HG02981 (cell line): ENCODE measurements around the gene SCN4A.
"Not testable (repeated sequence)": the region's sequence is repeated elsewhere in the genome, so short reads cannot be mapped to it uniquely, and the experiment has no call there.

Source experiments
- ATAC-seq: cut with Tn5 transposase; IDR thresholded peaks from one replicate; pipeline ENCODE4 v1.9.1; 2021; ENCODE audit warnings: mild to moderate bottlenecking, moderate library complexity; ENCODE audit not compliant: unreplicated experiment

Gene SCN4A

GRCh38 chr17:63939401-63939800, 33.3 kb downstream of the SCN4A start:
- ATAC-seq, result no peak

GRCh38 chr17:63937920-63938319, 34.8 kb downstream of the SCN4A start:
- no peak for ATAC-seq

GRCh38 chr17:63937319-63937718, 35.4 kb downstream of the SCN4A start:
- no peak for ATAC-seq

GRCh38 chr17:63934183-63935112, 38.3 kb downstream of the SCN4A start:
- no peak for ATAC-seq

GRCh38 chr17:63933598-63933997, 39.1 kb downstream of the SCN4A start:
- no peak for ATAC-seq

GRCh38 chr17:63932721-63933120, 40.0 kb downstream of the SCN4A start:
- peak; percentile 8 for ATAC-seq

- peak; percentile 76 for ATAC-seq
These were observed 40.6 kb downstream of the SCN4A start, which contains the start of gene CD79B for GRCh38 chr17:63931981-63932561. Gene CD79B (minus strand): TSS chr17:63932331. CDS start chr17:63932261, 70 bp downstream.

GRCh38 chr17:63930951-63931575, 41.7 kb downstream of the SCN4A start:
- ATAC-seq, result no peak

- ATAC-seq, result no peak
These were observed 42.6 kb downstream of the SCN4A start for GRCh38 chr17:63929860-63930766.

GRCh38 chr17:63928966-63929695, 43.6 kb downstream of the SCN4A start:
- no peak for ATAC-seq

GRCh38 chr17:63928172-63928666, 44.5 kb downstream of the SCN4A start:
- ATAC-seq, result no peak

- no peak for ATAC-seq
These were observed 45.1 kb downstream of the SCN4A start for GRCh38 chr17:63927464-63928171.

- ATAC-seq, result no peak
These were observed 46.6 kb downstream of the SCN4A start for GRCh38 chr17:63926164-63926563.

GRCh38 chr17:63925615-63926014, 47.1 kb downstream of the SCN4A start:
- ATAC-seq, result no peak

- ATAC-seq, result not testable (repeated sequence)
These were observed 50.3 kb downstream of the SCN4A start for GRCh38 chr17:63922402-63922801.

- not testable (repeated sequence) for ATAC-seq
These were observed 51.9 kb downstream of the SCN4A start for GRCh38 chr17:63920779-63921178.

GRCh38 chr17:63920050-63920449, 52.7 kb downstream of the SCN4A start:
- not testable (repeated sequence) for ATAC-seq

- no peak for ATAC-seq
These were observed 53.4 kb downstream of the SCN4A start for GRCh38 chr17:63919311-63919723.

- not testable (repeated sequence) for ATAC-seq
These were observed 53.9 kb downstream of the SCN4A start, which contains the start of gene GH1 for GRCh38 chr17:63918789-63919305. Gene GH1 (minus strand): TSS chr17:63918839. CDS start chr17:63918776, 63 bp downstream.
